Measurements from ENCODE around the gene PTPRN2. TPM values are rescaled to one million over a fixed set of nuclear protein-coding genes. Genes with fewer than 3 reads are reported as not detected.

PTPRN2 gene
- total RNA-seq, 1 donor from 2014 or later, result 1.8 TPM

DNA sequence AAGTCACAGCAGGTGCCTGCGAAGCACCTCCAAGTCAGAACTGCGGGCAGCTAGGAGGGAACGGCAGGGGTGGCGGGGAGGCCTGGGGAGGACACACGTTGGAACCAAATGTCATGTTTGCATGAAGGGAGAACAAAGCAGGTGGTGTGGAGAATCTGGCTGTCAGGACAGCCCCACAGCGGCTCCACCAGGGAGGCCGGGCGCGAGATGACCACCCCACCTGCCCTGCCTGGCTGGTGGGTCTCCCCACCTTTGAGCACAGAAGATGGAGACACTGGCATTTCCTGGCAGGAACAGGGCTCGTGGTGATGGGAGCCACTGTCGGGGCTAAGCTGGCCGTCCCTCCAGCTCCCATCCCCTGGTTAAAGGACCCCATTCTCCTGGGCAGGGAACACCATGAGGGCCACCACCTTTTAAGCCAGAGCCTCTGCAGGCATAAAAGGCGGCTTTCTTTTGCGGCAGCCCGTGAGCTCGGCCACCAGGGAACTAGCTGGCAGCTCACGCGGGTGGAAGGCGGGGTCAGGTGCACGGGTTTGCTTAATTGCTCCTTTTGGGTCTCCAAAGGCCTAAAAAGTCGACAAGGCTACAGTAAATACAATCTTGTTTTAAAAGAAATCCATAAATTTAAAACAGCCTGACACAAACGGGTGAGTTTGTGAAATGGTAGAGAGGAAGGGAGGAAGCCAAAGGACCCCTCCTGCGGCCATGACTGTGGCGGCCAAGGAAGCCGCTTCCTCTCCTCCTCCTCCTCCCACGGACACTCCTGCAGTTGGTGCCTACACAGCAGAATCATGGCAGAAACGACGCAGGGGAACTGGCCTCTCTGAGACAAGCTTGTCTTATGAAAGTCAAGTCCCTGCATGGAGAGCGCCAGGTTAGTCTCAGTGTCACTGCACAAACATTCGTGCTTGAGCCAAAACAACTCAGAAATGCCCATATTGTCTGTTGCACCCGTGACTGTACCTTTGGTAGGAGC is 1037.0 kb downstream of the PTPRN2 start:
- ATAC-seq (ENCODE audit: low read depth), result no peak
- no peak overlapping the region for H3K4me3 Mint-ChIP-seq
- peaks cover 10% of the 10 kb centered on the region for H3K36me3 Mint-ChIP-seq (ENCODE audit: low read depth)
- no peak overlapping the region for H3K27ac Mint-ChIP-seq
- TF ChIP-seq, protein P1, sequence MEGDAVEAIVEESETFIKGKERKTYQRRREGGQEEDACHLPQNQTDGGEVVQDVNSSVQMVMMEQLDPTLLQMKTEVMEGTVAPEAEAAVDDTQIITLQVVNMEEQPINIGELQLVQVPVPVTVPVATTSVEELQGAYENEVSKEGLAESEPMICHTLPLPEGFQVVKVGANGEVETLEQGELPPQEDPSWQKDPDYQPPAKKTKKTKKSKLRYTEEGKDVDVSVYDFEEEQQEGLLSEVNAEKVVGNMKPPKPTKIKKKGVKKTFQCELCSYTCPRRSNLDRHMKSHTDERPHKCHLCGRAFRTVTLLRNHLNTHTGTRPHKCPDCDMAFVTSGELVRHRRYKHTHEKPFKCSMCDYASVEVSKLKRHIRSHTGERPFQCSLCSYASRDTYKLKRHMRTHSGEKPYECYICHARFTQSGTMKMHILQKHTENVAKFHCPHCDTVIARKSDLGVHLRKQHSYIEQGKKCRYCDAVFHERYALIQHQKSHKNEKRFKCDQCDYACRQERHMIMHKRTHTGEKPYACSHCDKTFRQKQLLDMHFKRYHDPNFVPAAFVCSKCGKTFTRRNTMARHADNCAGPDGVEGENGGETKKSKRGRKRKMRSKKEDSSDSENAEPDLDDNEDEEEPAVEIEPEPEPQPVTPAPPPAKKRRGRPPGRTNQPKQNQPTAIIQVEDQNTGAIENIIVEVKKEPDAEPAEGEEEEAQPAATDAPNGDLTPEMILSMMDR (IDR thresholded peaks at IDR 0.05), result no peak
- H3K4me1 Mint-ChIP-seq, result no peaks in the 10 kb centered on the region
- intact Hi-C loops (cut with micrococcal nuclease), result no loop called here
- POLR2A ChIA-PET, result no interaction called here
- CTCF ChIA-PET, result no interaction called here
- H3K9me3 Mint-ChIP-seq, result no peaks in the 10 kb centered on the region
- H3K27me3 Mint-ChIP-seq, result no peaks in the 10 kb centered on the region
- DNase-seq, result no peak

DNA sequence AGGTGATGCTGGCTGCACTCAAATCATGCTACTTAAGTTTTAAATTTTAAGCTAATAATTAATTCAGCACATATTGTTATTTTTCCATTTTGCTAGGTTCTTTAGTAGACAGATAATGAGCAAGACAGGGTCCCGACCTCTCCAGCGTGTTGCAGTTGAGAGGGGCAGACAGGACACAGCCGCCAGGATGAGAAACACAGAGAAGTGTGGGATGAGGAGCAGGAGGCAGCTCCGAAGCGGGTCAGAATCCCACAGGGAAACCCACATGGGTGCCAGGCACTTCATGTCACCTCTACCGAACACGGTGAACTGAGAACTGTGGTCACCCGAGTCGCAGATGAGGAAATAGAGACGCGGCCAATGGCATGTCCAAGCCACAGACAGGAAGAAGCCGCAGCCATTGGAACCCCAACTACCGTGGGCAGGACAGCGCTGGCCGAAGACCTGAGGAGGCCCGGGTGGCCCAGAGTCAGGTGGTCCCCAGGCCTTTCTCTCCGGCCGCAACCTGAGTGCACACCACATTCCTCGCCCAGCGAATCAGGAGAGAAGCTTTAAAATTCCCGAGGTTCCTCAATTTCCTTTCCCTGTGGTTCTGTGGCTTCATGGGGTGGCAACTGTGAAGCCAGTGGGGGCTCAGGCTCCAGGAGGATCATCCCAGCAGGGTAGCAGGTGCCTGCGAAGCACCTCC is 1037.9 kb downstream of the PTPRN2 start:
- Mint-ChIP-seq H3K36me3 (ENCODE audit: low read depth) (peaks cover 13% of the 10 kb centered on the region), H3K9me3 (no peaks in the 10 kb centered on the region), H3K4me1 (no peaks in the 10 kb centered on the region), H3K27me3 (no peaks in the 10 kb centered on the region), H3K27ac (no peak overlapping the region), H3K4me3 (no peak overlapping the region)
- ChIA-PET POLR2A (no interaction called here), CTCF (no interaction called here)
- intact Hi-C loops (cut with micrococcal nuclease), result no loop called here
- TF ChIP-seq, protein P1 (IDR thresholded peaks at IDR 0.05), result no peak
- DNase-seq, result no peak
- ATAC-seq (ENCODE audit: low read depth), result no peak

- intact Hi-C loops (cut with micrococcal nuclease), result no loop called here
- H3K36me3 Mint-ChIP-seq (ENCODE audit: low read depth), result peaks cover 13% of the 10 kb centered on the region
- no peaks in the 10 kb centered on the region for H3K4me1 Mint-ChIP-seq
- no peak overlapping the region for H3K27ac Mint-ChIP-seq
- no peak overlapping the region for H3K4me3 Mint-ChIP-seq
- no peaks in the 10 kb centered on the region for H3K9me3 Mint-ChIP-seq
- ATAC-seq (ENCODE audit: low read depth) (no peak), DNase-seq (no peak)
- no peaks in the 10 kb centered on the region for H3K27me3 Mint-ChIP-seq
- TF ChIP-seq, protein P1 (IDR thresholded peaks at IDR 0.05), result no peak
- ChIA-PET CTCF (no interaction called here), POLR2A (no interaction called here)
Observed at GRCh38 chr7:157548691-157549303, 1038.8 kb downstream of the PTPRN2 start.

- Mint-ChIP-seq H3K36me3 (ENCODE audit: low read depth) (peaks cover 15% of the 10 kb centered on the region), H3K4me1 (no peaks in the 10 kb centered on the region), H3K27ac (no peak overlapping the region), H3K4me3 (no peak overlapping the region), H3K27me3 (no peaks in the 10 kb centered on the region), H3K9me3 (no peaks in the 10 kb centered on the region)
- intact Hi-C loops (cut with micrococcal nuclease), result no loop called here
- POLR2A ChIA-PET, result no interaction called here
- no peak for ATAC-seq (ENCODE audit: low read depth)
- no peak for DNase-seq
- TF ChIP-seq, protein P1 (IDR thresholded peaks at IDR 0.05), result no peak
- CTCF ChIA-PET, result no interaction called here
Observed at GRCh38 chr7:157547611-157548010, 1040.0 kb downstream of the PTPRN2 start.

- POLR2A ChIA-PET, result no interaction called here
- no peaks in the 10 kb centered on the region for H3K9me3 Mint-ChIP-seq
- no peaks in the 10 kb centered on the region for H3K4me1 Mint-ChIP-seq
- intact Hi-C loops (cut with micrococcal nuclease), result no loop called here
- ATAC-seq (ENCODE audit: low read depth) (no peak), DNase-seq (no peak)
- H3K27ac Mint-ChIP-seq, result no peak overlapping the region
- H3K36me3 Mint-ChIP-seq (ENCODE audit: low read depth), result peaks cover 18% of the 10 kb centered on the region
- TF ChIP-seq, protein P1 (IDR thresholded peaks at IDR 0.05), result no peak
- H3K4me3 Mint-ChIP-seq, result no peak overlapping the region
- CTCF ChIA-PET, result no interaction called here
- no peaks in the 10 kb centered on the region for H3K27me3 Mint-ChIP-seq
Observed at GRCh38 chr7:157547102-157547501, 1040.5 kb downstream of the PTPRN2 start.
